Activated B cell treated with CpG ODN at 0.5 μM for 24 hours (primary cell): Measurements from ENCODE around the gene TRIM9. TPM values are rescaled to one million over a fixed set of nuclear protein-coding genes. Genes with fewer than 3 reads are reported as not detected.

ENCODE experiments used
- ATAC-seq: fragments of 200-7000 bp; cut with Tn5 transposase; one replicate; pipeline ENCODE4 v1.10.0; 2021; ENCODE audit warnings: low read depth, mild to moderate bottlenecking, moderate library complexity
- CTCF ChIA-PET: fragments of 350-600 bp; sonication (Branson Sonifier 250); formaldehyde crosslinking; loops from one replicate; lab custom pipeline; 2021; ENCODE audit warnings: antibody characterized with exemption; lab: Charles Lee
- POLR2A ChIA-PET: fragments of 350-600 bp; sonication (Branson Sonifier 250); formaldehyde crosslinking; loops from one replicate; lab custom pipeline; 2021; ENCODE audit warnings: antibody characterized with exemption; lab: Charles Lee
- DNase-seq: peaks from one replicate; pipeline ENCODE4 v3.0.0; 2022
- H3K27ac Mint-ChIP-seq: one replicate; pipeline ENCODE4 v1.8.0; 2020; ENCODE audit warnings: mixed read lengths
- H3K27me3 Mint-ChIP-seq: one replicate; pipeline ENCODE4 v1.8.0; 2021; ENCODE audit warnings: mixed read lengths
- H3K36me3 Mint-ChIP-seq: one replicate; pipeline ENCODE4 v1.8.0; 2021; ENCODE audit warnings: low read depth, mixed read lengths
- H3K4me1 Mint-ChIP-seq: one replicate; pipeline ENCODE4 v1.8.0; 2021; ENCODE audit warnings: mixed read lengths
- H3K4me3 Mint-ChIP-seq: one replicate; pipeline ENCODE4 v1.8.0; 2020; ENCODE audit warnings: mild to moderate bottlenecking, mixed read lengths
- H3K9me3 Mint-ChIP-seq: one replicate; pipeline ENCODE4 v1.8.0; 2020; ENCODE audit warnings: mixed read lengths
- CTCF ChIP-seq: fragments of 200-600 bp; IDR thresholded peaks from one replicate; pipeline ENCODE4 v1.8.0; 2022; ENCODE audit warnings: antibody characterized with exemption, mild to moderate bottlenecking
- intact Hi-C: fragments of 100-400 bp; cut with micrococcal nuclease; formaldehyde crosslinking; loops from one replicate; pipeline ENCODE4 v1.15.1; 2024
- total RNA-seq: library from RNA; stranded (reverse); gene quantifications from 2 replicates; pipeline ENCODE4 v1.2.3, GENCODE V29; 2022

The TRIM9 gene
- total RNA-seq, 1 donor from 2014 or later, result 0.67 TPM

- H3K4me3 Mint-ChIP-seq, result no peak overlapping the region
- H3K36me3 Mint-ChIP-seq, result no peaks in the 10 kb centered on the region
- no peaks in the 10 kb centered on the region for H3K4me1 Mint-ChIP-seq
- ChIA-PET CTCF (interaction anchor here (0.7 to 1.4 kb wide), 2 partner anchors 9 to 92 kb away, joined by 3 read pairs; no protein-coding TSS in a partner anchor), POLR2A (interaction anchor here (0.6 to 0.7 kb wide), 2 partner anchors 29 to 1359 kb away, joined by 4 to 5 read pairs; no protein-coding TSS in a partner anchor)
- DNase-seq (no peak), ATAC-seq (no peak)
- H3K9me3 Mint-ChIP-seq, result no peaks in the 10 kb centered on the region
- peaks cover 1% of the 10 kb centered on the region for H3K27me3 Mint-ChIP-seq
- no peak for TF ChIP-seq CTCF
- H3K27ac Mint-ChIP-seq, result no peak overlapping the region
- intact Hi-C loops, result no loop called here
These were observed 127.1 kb downstream of the TRIM9 start for GRCh38 chr14:50967790-50968189.

- CTCF ChIA-PET, result interaction anchor here (1.4 kb wide), 1 partner anchor 10 kb away, joined by 3 read pairs; no protein-coding TSS in a partner anchor
- no peak overlapping the region for H3K4me3 Mint-ChIP-seq
These were observed 127.8 kb downstream of the TRIM9 start for GRCh38 chr14:50967103-50967502.

GRCh38 chr14:50964683-50965390, 130.1 kb downstream of the TRIM9 start:
- intact Hi-C loops, result no loop called here
- H3K27me3 Mint-ChIP-seq, result peaks cover 2% of the 10 kb centered on the region
- POLR2A ChIA-PET, result no interaction called here
- no peaks in the 10 kb centered on the region for H3K36me3 Mint-ChIP-seq
- no peak overlapping the region for H3K4me3 Mint-ChIP-seq
- CTCF ChIA-PET, result no interaction called here
- H3K4me1 Mint-ChIP-seq, result no peaks in the 10 kb centered on the region
- TF ChIP-seq CTCF, result no peak
- DNase-seq (no peak), ATAC-seq (no peak)
- H3K27ac Mint-ChIP-seq, result no peak overlapping the region
- H3K9me3 Mint-ChIP-seq, result no peaks in the 10 kb centered on the region

More at GRCh38 chr14:50967103-50967502, 127.8 kb downstream of the TRIM9 start:
- POLR2A ChIA-PET, result interaction anchor here (0.6 to 0.7 kb wide), 2 partner anchors 29 to 1359 kb away, joined by 4 to 5 read pairs; no protein-coding TSS in a partner anchor
- no peak for TF ChIP-seq CTCF
- peaks cover 1% of the 10 kb centered on the region for H3K27me3 Mint-ChIP-seq
- no peak for ATAC-seq
- no peak overlapping the region for H3K27ac Mint-ChIP-seq
- no peaks in the 10 kb centered on the region for H3K4me1 Mint-ChIP-seq
- no peaks in the 10 kb centered on the region for H3K9me3 Mint-ChIP-seq
- no peaks in the 10 kb centered on the region for H3K36me3 Mint-ChIP-seq
- intact Hi-C loops, result no loop called here
- no peak for DNase-seq

GRCh38 chr14:50963919-50964318, 131.0 kb downstream of the TRIM9 start:
- H3K27me3 Mint-ChIP-seq, result peaks cover 2% of the 10 kb centered on the region
- H3K4me3 Mint-ChIP-seq, result no peak overlapping the region
- intact Hi-C loops, result no loop called here
- ATAC-seq (no peak), DNase-seq (no peak)
- no peaks in the 10 kb centered on the region for H3K36me3 Mint-ChIP-seq
- TF ChIP-seq CTCF, result no peak
- CTCF ChIA-PET, result no interaction called here
- no peaks in the 10 kb centered on the region for H3K9me3 Mint-ChIP-seq
- no peaks in the 10 kb centered on the region for H3K4me1 Mint-ChIP-seq
- POLR2A ChIA-PET, result interaction anchor here (0.6 kb wide), 1 partner anchor 318 kb away, joined by 3 read pairs; no protein-coding TSS in a partner anchor
- no peak overlapping the region for H3K27ac Mint-ChIP-seq

- Mint-ChIP-seq H3K36me3 (no peaks in the 10 kb centered on the region), H3K9me3 (no peaks in the 10 kb centered on the region), H3K27me3 (peaks cover 2% of the 10 kb centered on the region), H3K4me1 (no peaks in the 10 kb centered on the region), H3K4me3 (no peak overlapping the region), H3K27ac (no peak overlapping the region)
- ATAC-seq, result no peak
- intact Hi-C loops, result no loop called here
- TF ChIP-seq CTCF, result no peak
- ChIA-PET POLR2A (no interaction called here), CTCF (no interaction called here)
- no peak for DNase-seq
These were observed 133.2 kb downstream of the TRIM9 start for GRCh38 chr14:50961605-50962221.
